K562 (cell line): ENCODE measurements around the gene KPNA4. TPM values are rescaled to one million over a fixed set of nuclear protein-coding genes. Genes with fewer than 3 reads are reported as not detected.

Experiments used
- ATAC-seq: fragments of 200-7000 bp; cut with Tn5 transposase; 3 replicates; pipeline ENCODE4 v1.9.1; 2020; ENCODE audit warnings: moderate library complexity
- BruUV-seq: library from RNA; stranded (reverse); fragments of 400-500 nt; replicated peaks from 2 replicates; lab custom pipeline; 2021; lab: Mats Ljungman, UMichigan
- CTCF ChIA-PET: fragments of 300-600 bp; formaldehyde crosslinking; extraction: SDS; loops from one replicate; lab custom pipeline; 2021; ENCODE audit warnings: low intra/inter-chr PET ratio; lab: Yijun Ruan, JAX
- POLR2A ChIA-PET: fragments of 300-600, 350-650 bp; sonication (Branson Sonifier 250); formaldehyde crosslinking; extraction: SDS; loops from one replicate; lab custom pipeline; 2021; ENCODE audit warnings: antibody characterized with exemption, inconsistent platforms; lab: Yijun Ruan, JAX
- DNase-seq, 4 experiments: peaks; one replicate each; pipeline versions ENCODE4 v3.0.0 to v3.0.0-alpha.2; 2011 to 2018; ENCODE audit warnings: low spot score in 3 of 4, mixed read lengths in 3 of 4; ENCODE audit errors: extremely low read depth in 1 of 4
- FAIRE-seq: peaks from 2 replicates; lab custom pipeline; 2011; peaks lifted over from hg19 to GRCh38; lab: Jason Lieb, UNC
- H2AFZ ChIP-seq: 2 replicates; pipeline ENCODE4 v1.6.0; 2011; ENCODE audit warnings: low read depth, low read length, control low read depth, inconsistent platforms
- H3K27ac ChIP-seq: fragments of 200-600 bp; 3 replicates; pipeline ENCODE4 v1.8.0; 2011; ENCODE audit warnings: low read depth, mild to moderate bottlenecking, control low read depth, inconsistent platforms, low read length, moderate library complexity, mixed read lengths; ENCODE audit errors: extremely low read depth
- H3K27me3 ChIP-seq, 2 experiments: fragments of 300-600 bp in 1 of 2; 2 replicates in 1 of 2; 3 replicates in 1 of 2; pipeline versions ENCODE4 v1.6.0 to v1.8.0; 2011; ENCODE audit warnings: inconsistent platforms in 2 of 2, low read length in 2 of 2, mild to moderate bottlenecking in 1 of 2, mixed read lengths in 1 of 2, moderate library complexity in 1 of 2; ENCODE audit not compliant: control insufficient read depth in 2 of 2, insufficient read depth in 2 of 2
- H3K36me3 ChIP-seq: fragments of 300-600 bp; 3 replicates; pipeline ENCODE4 v1.8.0; 2011; ENCODE audit warnings: mild to moderate bottlenecking, low read length, inconsistent platforms; ENCODE audit not compliant: control insufficient read depth, insufficient read depth
- H3K4me1 ChIP-seq, 2 experiments: fragments of 200-600 bp in 1 of 2; replicated peaks in 1 of 2; 2 replicates in 1 of 2; 3 replicates in 1 of 2; pipeline versions ENCODE4 v1.5.1 to v1.8.0; 2011; ENCODE audit warnings: inconsistent platforms in 2 of 2, low read length in 2 of 2, mild to moderate bottlenecking in 1 of 2, mixed read lengths in 1 of 2, moderate library complexity in 1 of 2; ENCODE audit not compliant: control insufficient read depth in 2 of 2, insufficient read depth in 2 of 2
- H3K4me2 ChIP-seq: 2 replicates; pipeline ENCODE4 v1.6.1; 2011; ENCODE audit warnings: low read length, control low read depth, inconsistent platforms, mixed read lengths; ENCODE audit not compliant: insufficient read depth
- H3K4me3 ChIP-seq: fragments of 200-600 bp; sonication (generic), shearing (Covaris generic); 2 replicates; pipeline ENCODE4 v1.5.1; 2016; ENCODE audit warnings: control low read depth, inconsistent platforms
- H3K79me2 ChIP-seq: fragments of 200-600 bp; 3 replicates; pipeline ENCODE4 v1.8.0; 2011; ENCODE audit warnings: low read length, inconsistent platforms; ENCODE audit not compliant: control insufficient read depth, insufficient read depth
- H3K9ac ChIP-seq, 2 experiments: 2 replicates each; pipeline versions ENCODE4 v1.6.0 to v1.6.1; 2011; ENCODE audit warnings: low read depth in 2 of 2, low read length in 2 of 2, control low read depth in 1 of 2, inconsistent platforms in 1 of 2, mild to moderate bottlenecking in 1 of 2, mixed read lengths in 1 of 2; ENCODE audit not compliant: insufficient read depth in 1 of 2
- H3K9me1 ChIP-seq: one replicate; pipeline ENCODE4 v1.6.0; 2011; ENCODE audit warnings: inconsistent platforms, mild to moderate bottlenecking, low read length, moderate library complexity; ENCODE audit not compliant: control insufficient read depth, insufficient read depth
- H3K9me3 ChIP-seq: replicated peaks from 2 replicates; pipeline ENCODE4 v1.5.1; 2011; ENCODE audit warnings: low read depth, low read length, inconsistent platforms; ENCODE audit not compliant: control insufficient read depth, insufficient read depth
- H4K20me1 ChIP-seq: replicated peaks from 2 replicates; pipeline ENCODE4 v1.6.1; 2011; ENCODE audit warnings: low read length, inconsistent platforms, mixed read lengths; ENCODE audit not compliant: control insufficient read depth, insufficient read depth
- ARID1B ChIP-seq: fragments of 450-650 bp; IDR thresholded peaks from 2 replicates; pipeline ENCODE4 v1.6.1; 2016; ENCODE audit warnings: antibody characterized with exemption, mild to moderate bottlenecking, inconsistent platforms
- CREB3 ChIP-seq: fragments of 450-650 bp; conservative IDR thresholded peaks from 2 replicates; pipeline ENCODE4 v1.6.1; 2016; ENCODE audit warnings: missing genetic modification characterization, low read depth, mild to moderate bottlenecking, missing compliant biosample characterization, moderate library complexity
- DLX4 ChIP-seq: fragments of 250-450 bp; sonication (Bioruptor Pico); IDR thresholded peaks from 2 replicates; pipeline ENCODE4 v1.6.1; 2021; ENCODE audit warnings: mild to moderate bottlenecking
- ETV5 ChIP-seq: sonication (generic); formaldehyde crosslinking; IDR thresholded peaks from 2 replicates; pipeline ENCODE4 v1.4.0; 2020; ENCODE audit warnings: low read depth, mild to moderate bottlenecking, missing genetic modification reagents
- EZH2 ChIP-seq: IDR thresholded peaks from 2 replicates; pipeline ENCODE4 v1.6.1; 2012; ENCODE audit warnings: low read depth, mild to moderate bottlenecking, inconsistent platforms, low read length, borderline replicate concordance
- GATA2 ChIP-seq: sonication (generic); formaldehyde crosslinking; IDR thresholded peaks from 2 replicates; pipeline ENCODE4 v1.4.0; 2020; ENCODE audit warnings: mild to moderate bottlenecking, missing genetic modification reagents
- L3MBTL2 ChIP-seq: fragments of 450-650 bp; IDR thresholded peaks from 2 replicates; pipeline ENCODE4 v1.6.1; 2016; ENCODE audit warnings: mild to moderate bottlenecking, moderate library complexity
- NKRF ChIP-seq: fragments of 450-650 bp; IDR thresholded peaks from 2 replicates; pipeline ENCODE4 v1.6.1; 2016; ENCODE audit warnings: borderline replicate concordance
- RBM22 ChIP-seq: fragments of 200-400 bp; formaldehyde crosslinking; IDR thresholded peaks from 2 replicates; pipeline ENCODE4 v1.6.1; 2018; ENCODE audit warnings: low read length, low read depth; ENCODE audit not compliant: poor library complexity, severe bottlenecking
- RBM25 ChIP-seq: fragments of 200-400 bp; formaldehyde crosslinking; IDR thresholded peaks from 2 replicates; pipeline ENCODE4 v1.6.1; 2018; ENCODE audit warnings: low read length, low read depth, moderate library complexity; ENCODE audit not compliant: severe bottlenecking
- RNF219 ChIP-seq: fragments of 250-450 bp; sonication (Bioruptor Pico); IDR thresholded peaks from 2 replicates; pipeline ENCODE4 v1.5.0; 2022; ENCODE audit warnings: mild to moderate bottlenecking
- SPI1 ChIP-seq: IDR thresholded peaks from 2 replicates; pipeline ENCODE4 v1.6.1; 2011; ENCODE audit warnings: low read depth, low read length, control low read depth, borderline replicate concordance
- TAL1 ChIP-seq: fragments of 450-650 bp; IDR thresholded peaks from 2 replicates; pipeline ENCODE4 v1.6.1; 2016; ENCODE audit warnings: mild to moderate bottlenecking
- ZKSCAN8 ChIP-seq: fragments of 200-800 bp; sonication (Bioruptor generic); IDR thresholded peaks from 2 replicates; pipeline ENCODE4 v1.6.1; 2016; ENCODE audit warnings: missing genetic modification characterization, missing compliant biosample characterization
- ZNF395 ChIP-seq: fragments of 200-800 bp; sonication (Bioruptor generic); IDR thresholded peaks from 2 replicates; pipeline ENCODE4 v1.6.1; 2017; ENCODE audit warnings: missing genetic modification characterization, missing compliant biosample characterization
- WGBS: fragments of 100-300 bp; shearing (Covaris generic); methylation state at CpG from one replicate; pipeline ENCODE4 v1.1.6; 2016; ENCODE audit warnings: low coverage, mixed read lengths; ENCODE audit not compliant: insufficient coverage; ENCODE audit errors: missing lambda C conversion rate; 5-methylcytosine and 5-hydroxymethylcytosine counted together
- in situ Hi-C: fragments of 300-500 bp; cut with MboI; formaldehyde crosslinking; loops from 4 replicates; pipeline ENCODE4 v1.15.0; 2018; ENCODE audit warnings: inconsistent platforms, mixed read lengths
- intact Hi-C: fragments of 100-400 bp; cut with micrococcal nuclease; formaldehyde crosslinking; loops from 2 replicates; pipeline ENCODE4 v1.14.2; 2022
- polyA plus RNA-seq, 8 experiments: library from polyadenylated mRNA; depleted of rRNA in 4 of 8; stranded (reverse) in 5 of 8; unstranded in 3 of 8; fragments of >200 nt; fragmentation: Nextera tagmentation in 2 of 8; fragmentation: Illumina TruSeq in 1 of 8; extraction: Ambion mirVana in 2 of 8; extraction: Trizol in 1 of 8; gene quantifications; 2 replicates each; pipeline versions ENCODE4 v1.2.1 to v1.2.3, GENCODE V29; 2011 to 2014; ENCODE audit warnings: inconsistent platforms in 1 of 8, missing spikeins in 1 of 8
- total RNA-seq, 7 experiments: library from RNA; depleted of rRNA in 6 of 7; stranded (reverse); fragments of >200 nt in 6 of 7; fragmentation: Illumina TruSeq in 2 of 7; extraction: Trizol in 2 of 7; gene quantifications; 2 replicates each; pipeline versions ENCODE4 v1.2.1 to v1.2.3, GENCODE V29; 2011 to 2021; ENCODE audit warnings: low replicate concordance in 1 of 7

KPNA4 gene
- total and polyA plus RNA-seq, 9 of the 15 experiments (the other 6 are each of a cell fraction or from before 2014, with no cell fraction given): 13.9 to 66.6 (median 34.5) TPM

- Histone ChIP-seq H2AFZ (peak overlapping the region; percentile 42; the same call in 1 of the 2 replicates), H3K27ac (no peak overlapping the region), H3K9me1 (no peaks in the 10 kb centered on the region), H3K4me2 (peak overlapping the region; percentile 22; the same call in 1 of the 2 replicates), H4K20me1 (no peaks in the 10 kb centered on the region), H3K9me3 (no peaks in the 10 kb centered on the region), H3K9ac (no peak overlapping the region), H3K36me3 (no peaks in the 10 kb centered on the region), H3K79me2 (no peaks in the 10 kb centered on the region), H3K27me3 (no peaks in the 10 kb centered on the region), H3K4me1 (peaks cover 10 to 14% of the 10 kb centered on the region in 2 experiments), H3K4me3 (no peak overlapping the region)
- DNase-seq (peak in 1 of 4 experiments; percentile 45), FAIRE-seq (peak; percentile 78), ATAC-seq (peak; percentile 81)
- ChIA-PET POLR2A (interaction anchor here (6.8 kb wide), 1 partner anchor 10 kb away, joined by 51 read pairs; the partner anchor contains the start of gene TRIM59), CTCF (no interaction called here)
- no TSS peak for BruUV-seq
- intact Hi-C loops: no loop called here
- in situ Hi-C loops: loop anchor here (25.0 kb wide), 1 partner anchor 572 kb away; no protein-coding TSS in a partner anchor
- 30% methylated on average over 9 of the region's 9 CpGs for WGBS
- TF ChIP-seq RNF219 (CRISPR knock-in tag) (no peak), ETV5 (CRISPR knock-in tag) (no peak), NKRF (no peak), ARID1B (peak; percentile 38; the same call in 1 of the 2 replicates), GATA2 (CRISPR knock-in tag) (no peak), TAL1 (peak; percentile 14; the same call in 1 of the 2 replicates), EZH2 (no peak), RBM22 (no peak), ZKSCAN8 (CRISPR knock-in tag) (no peak), SPI1 (peak; percentile 43; the same call in 1 of the 2 replicates), DLX4 (CRISPR knock-in tag) (no peak), L3MBTL2 (no peak), RBM25 (peak; percentile 57), ZNF395 (no peak), CREB3 (tag) (no peak)
Observed at GRCh38 chr3:160459450-160459970, 105.9 kb downstream of the KPNA4 start.
